CD4-positive, alpha-beta T cell treated with Interferon alpha-2 for 1 hour (primary cell): ENCODE data around the gene MMD.
A peak's percentile ranks its signal among the peaks of the same experiment; 100 is the strongest.
"Not testable (repeated sequence)": the region's sequence is repeated elsewhere in the genome, so short reads cannot be mapped to it uniquely, and the experiment has no call there.

Experiments
- DNase-seq, 2 donors: peaks; one replicate each; pipeline ENCODE4 v3.0.0-alpha.2; 2020 to 2022

The MMD gene

DNA sequence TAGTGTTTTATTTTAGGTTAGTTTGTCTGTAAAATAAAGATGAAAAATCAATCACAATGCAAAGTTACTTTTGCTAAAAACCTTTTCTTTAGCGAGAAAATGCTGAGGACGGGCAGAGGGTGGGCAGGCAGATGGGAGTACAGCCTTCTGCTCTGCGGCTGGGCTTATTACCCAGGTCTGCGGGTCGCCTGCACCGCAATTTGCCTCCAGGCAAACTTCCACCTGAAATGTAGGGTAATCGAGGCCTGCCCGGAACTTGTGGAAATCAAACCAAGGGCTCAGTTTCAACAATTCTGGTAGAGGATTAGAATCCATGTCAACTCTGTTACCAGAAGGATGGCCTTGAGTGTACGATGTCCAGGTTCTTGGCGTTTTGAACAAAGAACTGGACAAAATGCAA is 22.3 kb upstream of the MMD start:
- DNase-seq, result no peak

DNA sequence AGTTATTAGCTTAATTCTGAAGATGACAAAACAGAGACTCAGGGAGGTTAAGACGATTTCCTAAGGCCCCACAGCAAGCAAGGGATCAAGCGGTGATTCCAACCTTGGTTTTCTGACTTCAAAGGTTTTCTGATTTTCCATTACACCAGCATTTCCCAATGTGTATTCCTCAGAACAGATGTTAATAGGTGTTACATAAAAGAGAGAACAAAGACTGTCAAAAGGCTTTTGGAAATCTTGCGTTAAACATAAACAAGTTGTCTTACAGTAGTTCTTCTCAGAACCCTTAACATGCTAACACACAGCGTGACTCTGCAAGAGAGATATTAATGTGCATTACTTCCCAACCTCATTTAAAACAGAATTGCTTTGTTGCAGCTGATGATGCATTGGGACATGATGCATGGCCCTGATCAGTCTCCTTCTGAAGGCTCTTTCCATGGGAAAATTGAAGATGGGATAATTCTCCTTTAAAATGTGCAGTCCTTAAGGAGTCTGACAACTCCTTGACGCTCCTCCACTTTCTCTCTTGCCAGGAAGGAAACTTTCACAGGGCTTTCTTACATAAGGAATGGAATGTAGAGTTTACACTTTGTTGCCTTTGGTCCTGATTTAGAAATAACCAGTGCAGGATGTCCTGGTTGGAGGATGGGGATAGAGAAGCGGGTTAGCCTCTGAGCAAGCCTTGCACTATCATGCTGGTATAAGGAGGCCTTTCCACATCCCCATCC is 21.5 kb upstream of the MMD start:
- DNase-seq, result no peak

DNA sequence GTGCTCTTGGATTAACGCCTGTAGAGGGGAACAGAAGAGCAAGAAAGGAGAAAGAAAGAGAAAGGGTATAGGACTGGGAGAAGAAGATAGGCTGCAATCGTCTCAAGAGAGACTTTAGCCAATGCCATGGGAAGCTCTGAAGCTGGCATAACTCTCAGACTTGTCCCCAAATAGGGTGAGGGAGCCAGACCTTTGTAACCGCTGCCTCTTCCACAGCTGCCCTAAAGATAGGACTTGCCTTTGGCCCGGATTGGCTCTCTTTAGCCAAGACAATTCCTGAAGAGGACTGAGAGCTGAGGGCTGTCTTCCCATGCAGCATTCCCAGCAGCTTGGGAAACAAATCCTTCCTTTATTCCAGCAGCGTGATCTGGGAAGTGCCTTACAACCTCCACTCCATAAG is 20.8 kb upstream of the MMD start:
- no peak for DNase-seq

DNA sequence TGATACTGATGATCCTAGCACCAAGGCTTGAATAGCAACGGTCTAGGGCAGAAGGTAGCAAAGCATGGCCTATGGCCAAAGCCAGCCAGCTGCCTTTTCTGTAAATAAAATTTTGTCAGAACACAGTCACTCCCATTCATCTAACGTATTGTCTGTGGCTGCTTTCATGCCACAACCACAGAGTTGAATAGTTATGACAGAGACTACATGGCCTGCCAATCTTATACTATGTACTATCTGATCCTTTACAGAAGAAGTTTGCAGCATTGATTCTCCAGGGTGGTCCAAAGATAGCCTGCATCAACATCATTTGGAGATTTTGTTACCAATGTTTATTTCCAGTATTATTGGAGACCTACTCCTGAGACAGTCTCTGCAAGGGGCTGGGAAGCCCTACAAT is 19.9 kb upstream of the MMD start:
- no peak for DNase-seq

DNA sequence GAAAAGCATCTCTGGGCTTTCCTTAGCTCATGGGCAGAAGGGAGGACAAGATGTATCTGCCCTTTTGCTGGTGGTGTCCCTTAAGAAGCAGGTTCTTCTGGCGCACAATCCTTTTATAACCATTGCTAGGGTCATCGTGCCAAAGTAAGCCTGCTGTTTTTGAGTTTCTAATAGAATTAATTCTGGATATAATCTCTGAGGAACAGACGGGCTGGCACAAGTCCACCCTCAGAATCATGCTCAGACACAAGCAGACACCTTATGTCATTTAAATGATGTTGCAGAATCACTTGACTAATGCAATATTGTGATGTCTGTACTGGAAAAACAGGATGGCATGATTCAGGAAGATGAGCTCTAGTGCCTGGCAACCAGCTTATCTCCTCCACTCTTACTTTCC is 18.8 kb upstream of the MMD start:
- DNase-seq, result no peak

DNA sequence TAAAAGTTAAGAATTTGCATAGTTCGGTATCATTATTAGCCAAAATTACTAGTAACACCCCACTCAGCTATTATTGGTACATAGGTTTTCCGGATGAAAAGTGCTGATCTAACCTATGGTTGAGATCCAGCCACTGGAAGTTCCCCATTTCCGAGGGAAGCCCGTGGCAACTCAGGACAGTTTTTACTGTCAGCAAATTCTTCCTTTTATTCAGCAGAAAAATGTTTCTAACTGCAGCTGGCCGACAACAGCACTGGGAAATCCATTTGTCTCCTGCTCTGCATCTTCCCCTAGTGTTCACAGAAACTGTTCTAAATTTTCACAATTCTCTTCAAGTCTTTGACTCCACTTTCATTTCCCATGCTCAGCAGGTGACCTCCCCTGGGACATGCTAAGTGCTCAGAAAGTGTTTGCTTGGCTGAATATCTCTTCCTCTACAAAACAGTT is 15.5 kb upstream of the MMD start:
- peak in 1 of 2 donors; percentile 55 for DNase-seq

DNA sequence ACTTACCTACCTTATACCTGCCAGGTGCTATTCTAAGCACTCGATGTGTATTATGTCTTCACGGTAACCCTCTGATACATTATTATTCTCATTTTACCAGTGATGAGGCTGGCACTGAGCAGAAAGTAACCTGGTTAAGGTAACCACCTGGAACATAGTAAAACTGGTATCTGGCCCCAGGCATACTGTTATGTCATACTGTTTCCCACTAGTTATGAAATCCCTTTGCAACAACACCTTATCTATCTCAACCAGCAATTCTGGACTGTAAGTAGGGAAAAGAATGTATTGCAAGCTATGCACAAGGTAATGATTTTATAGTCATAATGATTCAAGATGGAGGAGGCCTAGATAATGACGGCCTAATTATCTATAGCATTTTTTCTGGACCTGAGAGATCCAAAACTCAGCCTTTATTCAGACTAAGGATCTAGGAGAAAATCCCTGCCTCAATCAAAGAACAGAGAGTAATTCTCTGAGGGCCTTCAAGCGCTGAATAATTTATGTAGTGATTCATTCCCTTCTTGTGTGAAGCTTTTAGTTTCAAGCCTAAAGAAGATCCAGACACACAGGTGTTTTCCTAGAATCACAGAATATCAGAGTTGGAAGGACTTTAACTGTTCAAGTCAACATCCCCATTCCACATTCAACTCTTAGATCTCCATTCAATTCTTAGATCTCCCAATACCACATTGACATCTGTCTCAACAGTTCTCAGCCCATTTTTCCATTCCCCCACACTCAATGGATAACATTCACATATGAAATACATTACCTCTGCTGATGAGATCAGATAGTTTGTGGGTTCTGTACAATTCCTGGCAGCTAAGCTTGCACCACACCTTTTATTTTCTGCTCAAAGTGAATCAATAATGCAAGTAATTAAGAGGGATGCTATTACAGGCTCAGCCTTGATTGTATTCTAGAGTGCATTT is 14.9 kb upstream of the MMD start:
- no peak for DNase-seq

DNA sequence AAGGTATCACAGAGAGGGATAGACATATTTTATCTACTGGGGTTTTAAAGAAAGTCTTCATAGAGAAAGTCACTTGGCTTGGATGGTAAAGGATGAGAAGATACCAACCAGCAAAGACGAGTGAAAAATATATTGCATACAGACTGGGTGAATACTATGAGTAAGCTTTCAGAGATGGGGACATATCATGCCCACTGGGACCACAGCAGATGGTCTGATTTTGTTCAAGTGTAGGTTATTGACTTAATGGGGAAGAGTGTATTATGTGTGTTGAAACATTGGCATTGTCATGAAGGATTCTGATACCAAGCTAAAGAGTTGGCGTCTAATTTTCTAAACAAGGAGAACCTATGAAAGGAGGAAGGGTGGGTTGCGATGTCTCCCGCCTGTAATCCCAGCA is 13.8 kb upstream of the MMD start:
- no peak for DNase-seq

DNA sequence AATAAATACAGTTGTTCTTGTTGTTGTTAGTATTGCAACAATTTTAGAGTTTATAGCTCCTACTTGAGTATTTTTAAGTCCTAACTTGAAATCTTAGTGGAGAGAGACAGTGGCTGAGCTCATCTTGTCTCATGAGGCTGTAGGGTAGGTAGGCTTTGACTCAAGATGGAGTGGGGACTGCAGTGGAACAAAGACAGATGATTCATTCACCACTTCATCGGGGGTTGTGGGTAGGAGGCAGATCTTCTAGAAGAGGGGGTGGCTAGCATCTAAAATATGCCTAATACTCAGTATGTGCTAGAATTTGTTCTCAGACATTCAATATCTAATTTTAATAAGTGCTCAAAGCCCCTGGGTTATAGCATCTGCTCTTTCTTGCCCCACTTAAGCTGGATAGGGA is 13.1 kb upstream of the MMD start:
- no peak for DNase-seq

DNA sequence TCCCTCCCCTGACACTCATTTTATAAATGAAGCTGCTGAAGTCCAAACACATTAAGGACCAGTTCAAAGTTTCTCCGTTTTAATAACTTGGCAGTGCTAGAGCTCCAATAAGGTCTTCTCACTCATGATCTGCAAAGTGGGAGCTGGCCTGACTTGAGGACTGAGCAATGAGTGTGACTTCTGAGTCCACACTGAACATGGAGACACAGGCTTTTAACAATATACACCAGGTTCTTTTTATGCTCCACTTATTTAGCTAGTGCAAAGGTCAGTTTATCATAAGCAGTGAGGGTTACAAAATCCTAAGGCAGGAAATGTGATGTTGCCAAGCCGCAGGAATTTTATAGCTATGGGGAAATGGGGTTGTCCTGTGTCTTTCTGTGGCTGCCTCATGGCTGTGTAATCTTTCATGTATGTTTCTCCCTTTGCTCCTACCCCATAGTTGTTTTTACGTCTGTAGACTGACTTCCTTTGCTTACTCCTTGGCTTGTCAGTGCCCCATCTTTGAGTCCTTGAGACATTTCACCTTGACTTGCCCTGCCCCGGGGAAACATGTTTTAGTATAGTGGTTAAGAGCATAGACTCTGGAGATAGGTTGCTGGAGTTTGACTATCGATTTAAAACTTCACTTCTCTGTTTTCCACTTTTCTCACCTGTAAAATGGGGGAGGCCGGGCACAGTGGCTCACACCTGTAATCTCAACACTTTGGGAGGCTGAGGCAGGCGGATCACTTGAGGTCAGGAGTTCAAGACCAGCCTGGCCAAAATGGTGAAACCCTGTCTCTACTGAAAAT is 12.2 kb upstream of the MMD start:
- DNase-seq, result no peak

DNA sequence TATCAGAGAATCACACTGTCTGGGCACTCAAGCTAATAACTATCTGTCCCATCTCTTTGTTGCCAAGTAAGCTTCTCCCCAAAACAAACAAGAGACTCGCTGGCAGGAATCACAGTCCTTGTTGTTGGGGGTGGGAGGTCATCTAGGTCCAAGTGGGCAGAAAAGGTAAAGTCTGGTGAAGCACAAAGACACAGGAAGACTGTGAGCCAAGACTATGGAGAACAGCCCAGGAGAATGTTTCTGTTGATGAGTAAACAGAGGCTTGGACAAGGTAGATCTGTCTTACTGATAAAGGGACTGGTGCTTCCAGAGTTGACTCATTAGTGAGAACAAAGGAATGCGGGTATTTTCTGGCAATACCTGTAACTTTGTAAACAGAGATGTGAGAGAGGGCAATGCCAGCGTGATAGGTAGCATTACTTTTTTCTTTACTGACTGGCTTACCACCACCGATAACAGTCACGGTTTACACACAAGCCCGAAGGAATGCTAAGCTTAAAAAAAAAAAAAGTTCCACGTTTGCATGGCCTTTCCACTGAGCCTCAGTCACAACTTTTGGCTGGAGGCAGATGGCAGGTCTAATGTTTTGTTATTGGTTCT is 11.5 kb upstream of the MMD start:
- no peak for DNase-seq

DNA sequence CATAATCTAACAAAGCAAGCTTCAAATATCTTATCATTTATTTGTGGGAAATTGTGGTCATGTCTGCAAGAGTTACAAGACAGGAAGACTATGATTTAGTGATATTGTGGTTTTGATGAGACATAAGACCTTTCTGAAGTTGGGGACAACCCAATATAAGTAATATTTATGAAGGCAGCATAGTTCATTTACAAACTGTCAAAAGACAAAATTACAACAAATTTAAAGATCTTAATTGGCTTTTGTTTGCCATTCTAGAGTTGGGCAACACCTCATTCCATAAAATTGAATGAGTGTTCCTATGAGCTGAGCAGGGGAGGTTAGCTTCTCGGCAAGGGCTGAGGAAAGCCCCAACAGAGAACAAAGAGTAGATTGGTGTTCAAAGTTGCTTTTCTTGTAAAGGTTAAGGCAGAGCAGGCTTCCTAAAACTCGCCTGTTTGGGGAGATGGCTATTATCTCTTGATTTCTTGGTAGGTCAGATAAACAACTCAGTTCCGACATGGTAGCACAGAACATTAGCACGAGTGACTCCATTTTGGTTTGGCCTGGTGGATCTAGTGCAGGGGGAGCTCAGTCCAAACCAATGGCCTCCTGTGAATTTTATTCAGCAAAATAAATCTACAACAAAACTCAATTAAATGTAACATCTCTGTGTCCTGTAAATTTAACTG is 10.9 kb upstream of the MMD start:
- no peak for DNase-seq

DNA sequence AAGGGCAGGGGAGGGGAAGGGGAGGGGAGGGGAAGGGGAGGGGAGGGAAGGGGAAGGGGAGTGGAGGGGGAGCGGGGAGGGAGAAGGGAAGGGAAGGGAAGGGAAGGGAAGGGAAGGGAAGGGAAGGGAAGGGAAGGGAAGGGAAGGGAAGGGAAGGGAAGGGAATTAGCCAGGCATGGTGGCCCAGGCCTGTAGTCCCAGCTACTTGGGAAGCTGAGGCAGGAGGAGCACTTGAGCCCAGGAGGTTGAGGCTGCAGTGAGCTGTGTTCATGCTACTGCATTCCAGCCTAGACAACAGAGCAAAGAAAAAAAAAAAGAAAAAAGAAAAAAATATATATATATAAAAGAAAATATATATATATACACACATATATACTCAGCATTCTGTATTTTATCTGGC is 10.3 kb upstream of the MMD start:
- DNase-seq, result not testable (repeated sequence)

DNA sequence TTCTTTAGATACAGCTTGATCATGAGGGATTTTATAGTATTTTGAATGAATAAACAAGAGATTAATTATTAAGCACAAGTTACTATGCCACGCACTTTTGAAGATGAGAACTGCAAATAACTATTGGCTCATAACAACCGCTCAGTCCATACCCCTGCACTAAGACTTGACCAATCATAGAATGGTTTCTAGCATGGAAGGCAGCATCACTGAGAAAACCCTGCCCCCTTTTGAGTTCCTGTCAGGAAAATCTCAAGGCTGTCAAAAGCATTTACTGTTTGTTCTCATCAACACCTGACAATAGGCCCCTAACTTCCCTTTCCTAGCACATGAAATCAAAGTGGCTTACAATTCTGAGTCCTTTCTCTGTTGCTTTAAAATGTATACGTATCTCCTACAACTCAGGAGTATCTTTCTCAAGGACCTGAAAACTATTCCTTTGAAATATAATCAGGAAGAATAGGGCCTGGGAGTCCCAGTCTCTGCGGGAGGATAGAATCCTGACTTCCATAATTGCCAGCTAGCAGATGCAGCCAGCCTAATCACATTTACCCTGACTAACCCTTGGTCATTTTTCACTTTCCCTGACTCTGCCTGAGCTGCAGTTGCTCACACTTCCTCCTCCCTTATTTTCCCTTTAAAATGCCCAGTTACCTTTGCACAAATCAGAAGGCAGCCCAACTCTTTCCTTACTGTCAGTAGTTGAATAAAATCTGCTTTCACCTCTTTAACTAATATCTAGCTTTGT is 9.1 kb upstream of the MMD start:
- no peak for DNase-seq

DNA sequence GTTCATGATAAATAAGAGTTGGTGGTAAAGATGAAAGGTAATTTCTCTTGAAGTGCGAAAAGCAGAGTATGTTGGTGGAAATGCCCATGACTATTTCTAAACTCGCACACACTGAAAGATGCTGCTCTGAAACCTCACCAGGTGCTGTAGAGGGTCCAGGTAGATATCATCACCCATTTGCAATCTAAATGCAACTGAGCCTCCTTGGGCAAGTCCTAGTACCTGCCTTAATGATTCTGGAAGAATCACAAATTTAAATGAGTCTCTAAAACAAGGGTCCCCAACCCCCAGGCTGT is 5.9 kb upstream of the MMD start:
- DNase-seq, result no peak

DNA sequence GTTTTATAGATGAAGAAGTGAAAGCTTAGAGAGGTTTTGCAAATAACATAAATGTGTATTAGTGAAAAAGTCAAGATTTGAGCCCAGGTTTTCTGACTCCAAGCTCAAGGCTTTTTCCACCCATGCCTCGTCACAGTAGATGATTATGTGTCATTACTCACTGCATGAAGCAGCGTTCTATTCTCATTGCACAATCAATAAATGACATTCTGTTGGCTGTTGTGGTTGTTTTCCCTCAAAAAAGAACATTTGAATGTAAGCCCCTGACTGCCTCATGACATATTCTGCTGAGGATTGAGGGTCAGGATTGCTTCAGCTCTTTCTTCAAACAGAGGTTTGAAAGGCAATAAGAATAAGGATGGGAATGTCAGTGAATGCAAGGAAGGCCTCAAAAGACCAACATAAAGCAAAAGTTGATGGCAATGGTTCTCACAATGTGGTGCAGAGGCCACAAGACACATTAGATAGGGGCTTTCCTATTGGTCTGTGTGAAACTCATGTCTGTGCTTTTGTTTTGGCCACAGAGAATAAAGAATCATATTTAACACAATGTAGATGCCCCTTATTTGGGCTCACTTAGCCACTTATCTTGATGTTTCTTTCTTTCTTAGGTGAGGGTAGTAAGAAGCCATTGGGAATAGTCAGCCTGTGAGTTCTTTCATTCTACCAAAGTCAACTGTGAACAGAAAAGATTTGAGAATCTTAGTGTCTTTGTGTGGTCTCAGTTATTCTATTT is 5.4 kb upstream of the MMD start:
- no peak for DNase-seq

DNA sequence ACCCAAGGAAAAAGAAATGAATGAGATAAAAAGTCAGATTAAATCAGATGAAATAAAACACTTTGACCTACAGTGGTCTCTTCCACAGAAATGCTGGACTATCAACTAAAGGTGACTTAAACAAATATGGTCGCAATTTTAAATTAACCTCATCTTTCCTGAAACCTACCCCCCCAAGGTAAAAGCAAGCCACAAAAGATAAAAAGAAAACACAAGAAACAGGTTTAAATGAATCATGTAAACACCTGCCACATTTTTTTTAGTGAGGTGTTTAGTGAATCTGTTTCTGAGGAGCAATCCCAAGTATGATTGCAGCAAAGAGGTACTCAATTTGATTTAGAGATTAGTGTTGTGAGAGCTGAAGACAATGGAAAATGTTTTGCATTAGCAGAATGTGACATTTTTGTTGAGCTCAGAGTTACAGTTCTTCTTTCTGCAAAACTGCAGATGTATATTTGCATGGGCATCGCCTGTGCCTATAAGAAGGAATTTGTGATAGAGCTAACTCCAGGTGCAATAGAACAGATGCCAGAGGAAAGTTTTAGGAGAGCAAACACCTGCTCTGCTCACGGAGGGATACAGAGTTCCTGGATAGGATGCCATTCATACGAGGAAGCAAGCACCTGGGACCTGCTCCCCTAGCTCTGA is 3.4 kb upstream of the MMD start:
- DNase-seq, result no peak

DNA sequence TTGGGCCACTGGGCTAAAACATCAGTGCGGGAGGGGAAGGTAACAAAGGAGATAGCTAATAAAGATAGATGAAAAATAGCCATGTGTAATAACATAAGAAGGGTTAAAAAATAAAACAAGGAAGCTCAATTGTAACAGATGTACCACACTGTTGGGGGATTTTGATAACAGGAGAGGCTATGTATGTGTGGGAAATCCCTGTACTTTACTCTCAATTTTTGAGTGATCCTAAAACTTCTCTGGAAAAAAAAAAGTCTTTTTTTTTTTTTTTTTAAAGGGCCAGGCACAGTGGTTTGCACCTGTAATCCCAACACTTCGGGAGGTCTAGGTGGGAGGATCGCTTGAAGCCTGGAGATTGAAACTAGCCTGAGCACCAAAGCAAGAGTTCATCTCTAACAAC is 1.9 kb upstream of the MMD start:
- no peak for DNase-seq

DNA sequence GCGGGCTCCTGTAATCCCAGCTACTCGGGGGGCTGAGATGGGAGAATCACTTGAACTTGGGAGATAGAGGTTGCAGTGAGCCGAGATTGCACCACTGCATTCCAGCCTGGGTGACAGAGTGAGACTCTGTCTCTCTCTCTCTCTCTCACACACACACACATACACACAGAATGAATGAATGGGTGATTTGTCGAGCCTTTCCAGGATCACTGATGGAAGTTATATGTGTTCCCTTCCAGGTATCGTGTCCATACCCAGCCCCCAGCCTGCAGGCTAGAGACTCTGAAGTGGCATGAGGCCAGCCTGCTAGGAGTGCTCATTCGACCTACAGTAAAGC is 1.2 kb upstream of the MMD start:
- not testable (repeated sequence) for DNase-seq

DNA sequence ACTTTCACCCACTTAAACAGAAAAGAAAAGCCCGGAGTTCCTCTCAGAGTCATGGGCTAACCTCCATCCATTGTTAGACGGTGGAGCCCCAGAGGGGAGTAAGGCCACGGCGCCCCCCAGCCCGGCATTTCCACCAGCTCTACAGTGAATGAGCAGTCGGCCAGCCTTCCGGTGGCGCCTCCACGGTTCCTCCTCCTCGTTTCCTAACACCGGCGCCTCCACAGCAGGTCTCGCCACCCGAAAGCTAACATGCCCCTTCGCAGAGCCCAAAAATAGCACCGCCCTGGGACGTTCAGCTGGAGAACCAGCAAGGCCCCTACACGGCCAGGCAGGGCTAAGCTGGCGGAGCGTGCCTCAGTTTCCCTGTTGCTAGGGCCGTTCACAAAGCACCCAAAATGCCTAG is 858 bp downstream of the MMD start:
- peak; percentile 15 to 43 for DNase-seq
